GM12801 (cell line): ENCODE results near the gene USP10.

Source experiments
- CTCF ChIP-seq: IDR thresholded peaks from one replicate; pipeline ENCODE4 v1.5.1; 2011; ENCODE audit warnings: control low read depth; ENCODE audit not compliant: insufficient read length; ENCODE audit errors: extremely low read depth

The USP10 gene

GRCh38 chr16:84821179-84821578 is 121.4 kb downstream of the USP10 start:
- no peak for TF ChIP-seq CTCF

- no peak for TF ChIP-seq CTCF
Measured at GRCh38 chr16:84821728-84822689, 122.2 kb downstream of the USP10 start.

- no peak for TF ChIP-seq CTCF
Measured at GRCh38 chr16:84822990-84823389, 123.2 kb downstream of the USP10 start.

GRCh38 chr16:84823484-84823883 is 123.7 kb downstream of the USP10 start:
- no peak for TF ChIP-seq CTCF

GRCh38 chr16:84823926-84824325 is 124.1 kb downstream of the USP10 start:
- TF ChIP-seq CTCF: no peak

- TF ChIP-seq CTCF: no peak
Measured at GRCh38 chr16:84825896-84826557, 126.2 kb downstream of the USP10 start.

GRCh38 chr16:84826558-84826941 is 126.8 kb downstream of the USP10 start:
- TF ChIP-seq CTCF: no peak
